ENCODE data around the gene COLGALT1.

GRCh38 chr19:17624314-17624991 lies 69.0 kb downstream of the COLGALT1 start:
- TF ChIP-seq CTCF (IDR thresholded peaks at IDR 0.05; ENCODE audit: low read depth, low read length, missing input control) (no peak), ATF3 (IDR thresholded peaks at IDR 0.05) (no peak), EGR1 (IDR thresholded peaks at IDR 0.05; ENCODE audit: low read depth in 2 of 2) (no peak), FOXA1 (IDR thresholded peaks at IDR 0.05) (no peak), RXRA (IDR thresholded peaks at IDR 0.05) (peak; percentile 16 to 61), NR2F2 (IDR thresholded peaks at IDR 0.05) (peak; percentile 98), REST (IDR thresholded peaks at IDR 0.05) (no peak)
